Neural progenitor cell (in vitro differentiated cells): ENCODE results near the gene ATF7IP. TPM values are rescaled to one million over a fixed set of nuclear protein-coding genes. Genes with fewer than 3 reads are reported as not detected.

Experiments used
- DNase-seq: peaks from one replicate; pipeline ENCODE4 v3.0.0-alpha.2; 2016; ENCODE audit warnings: low spot score
- H2AFZ ChIP-seq: fragments of 200-600 bp; sonication (generic); replicated peaks from 2 replicates; pipeline ENCODE4 v1.6.1; 2016; ENCODE audit warnings: antibody characterized with exemption
- H3F3A ChIP-seq: fragments of 200-600 bp; sonication (generic); 2 replicates; pipeline ENCODE4 v1.6.1; 2016; ENCODE audit warnings: antibody characterized with exemption, low read depth
- H3K27ac ChIP-seq: fragments of 200-600 bp; sonication (generic); 2 replicates; pipeline ENCODE4 v1.5.1; 2016; ENCODE audit warnings: mild to moderate bottlenecking
- H3K27me3 ChIP-seq: fragments of 200-600 bp; sonication (generic); 2 replicates; pipeline ENCODE4 v1.6.1; 2016; ENCODE audit warnings: mild to moderate bottlenecking, moderate library complexity
- H3K36me3 ChIP-seq: fragments of 200-600 bp; sonication (generic); 2 replicates; pipeline ENCODE4 v1.5.1; 2016
- H3K4me1 ChIP-seq: fragments of 200-600 bp; sonication (generic); 2 replicates; pipeline ENCODE4 v1.6.1; 2016; ENCODE audit warnings: mixed run types
- H3K4me2 ChIP-seq: fragments of 200-600 bp; sonication (generic); 2 replicates; pipeline ENCODE4 v1.6.1; 2016
- H3K4me3 ChIP-seq: fragments of 200-600 bp; sonication (generic); 2 replicates; pipeline ENCODE4 v1.5.1; 2016
- H3K79me2 ChIP-seq: fragments of 200-600 bp; sonication (generic); 2 replicates; pipeline ENCODE4 v1.6.1; 2016; ENCODE audit warnings: low read depth
- H3K9ac ChIP-seq: fragments of 200-600 bp; sonication (generic); 2 replicates; pipeline ENCODE4 v1.6.1; 2016
- H3K9me3 ChIP-seq: fragments of 200-600 bp; sonication (generic); 2 replicates; pipeline ENCODE4 v1.5.1; 2016; ENCODE audit warnings: low read depth
- H4K20me1 ChIP-seq: fragments of 200-600 bp; sonication (generic); 2 replicates; pipeline ENCODE4 v1.6.1; 2016; ENCODE audit warnings: low read depth
- H3K27ac Mint-ChIP-seq: 3 replicates; pipeline ENCODE4 v1.8.0; 2021; ENCODE audit warnings: mixed read lengths
- H3K27me3 Mint-ChIP-seq: 2 replicates; pipeline ENCODE4 v1.8.0; 2022; ENCODE audit warnings: low read depth, mild to moderate bottlenecking, inconsistent platforms, moderate library complexity, mixed read lengths; ENCODE audit not compliant: insufficient read depth
- H3K36me3 Mint-ChIP-seq: 3 replicates; pipeline ENCODE4 v1.8.0; 2021; ENCODE audit warnings: mixed read lengths
- H3K4me1 Mint-ChIP-seq: 3 replicates; pipeline ENCODE4 v1.8.0; 2021; ENCODE audit warnings: mixed read lengths
- H3K4me3 Mint-ChIP-seq: 3 replicates; pipeline ENCODE4 v1.8.0; 2021; ENCODE audit warnings: mild to moderate bottlenecking, moderate library complexity, mixed read lengths
- H3K9me3 Mint-ChIP-seq: 3 replicates; pipeline ENCODE4 v1.8.0; 2020; ENCODE audit warnings: mixed read lengths
- CTCF ChIP-seq: fragments of 200-600 bp; sonication (generic); IDR thresholded peaks from 2 replicates; pipeline ENCODE4 v1.5.1; 2017; ENCODE audit warnings: antibody characterized with exemption, mild to moderate bottlenecking
- EZH2 ChIP-seq: fragments of 200-600 bp; sonication (generic); IDR thresholded peaks from 2 replicates; pipeline ENCODE4 v1.6.1; 2017; ENCODE audit warnings: antibody characterized with exemption, mild to moderate bottlenecking, moderate library complexity
- EZH2phosphoT487 ChIP-seq: fragments of 200-600 bp; sonication (generic); IDR thresholded peaks from 2 replicates; pipeline ENCODE4 v1.6.1; 2017; ENCODE audit warnings: antibody characterized with exemption
- total RNA-seq: library from RNA; depleted of rRNA; stranded (reverse); fragments of >200 nt; gene quantifications from 2 replicates; pipeline ENCODE4 v1.2.3, GENCODE V29; 2015; ENCODE audit warnings: low replicate concordance

The ATF7IP gene
- total RNA-seq, 1 donor from 2014 or later, result 187 TPM

- H3K79me2 ChIP-seq, result no peaks in the 10 kb centered on the region
- TF ChIP-seq CTCF (no peak), EZH2phosphoT487 (no peak), EZH2 (no peak)
- no peak overlapping the region for H3K4me2 ChIP-seq
- Mint-ChIP-seq H3K4me3 (no peak overlapping the region), H3K4me1 (no peaks in the 10 kb centered on the region), H3K27ac (no peak overlapping the region), H3K27me3 (peaks cover 4% of the 10 kb centered on the region), H3K36me3 (no peaks in the 10 kb centered on the region), H3K9me3 (no peaks in the 10 kb centered on the region)
- H3K4me1 ChIP-seq, result no peaks in the 10 kb centered on the region
- no peak overlapping the region for H2AFZ ChIP-seq
- H3F3A ChIP-seq, result no peaks in the 10 kb centered on the region
- no peaks in the 10 kb centered on the region for H4K20me1 ChIP-seq
- H3K27ac ChIP-seq, result no peak overlapping the region
- no peak overlapping the region for H3K9ac ChIP-seq
- no peak overlapping the region for H3K4me3 ChIP-seq
- H3K27me3 ChIP-seq, result no peaks in the 10 kb centered on the region
- H3K9me3 ChIP-seq, result no peaks in the 10 kb centered on the region
- H3K36me3 ChIP-seq, result no peaks in the 10 kb centered on the region
- DNase-seq, result no peak
These were observed 175.4 kb downstream of the ATF7IP start for GRCh38 chr12:14540801-14541462.

DNA sequence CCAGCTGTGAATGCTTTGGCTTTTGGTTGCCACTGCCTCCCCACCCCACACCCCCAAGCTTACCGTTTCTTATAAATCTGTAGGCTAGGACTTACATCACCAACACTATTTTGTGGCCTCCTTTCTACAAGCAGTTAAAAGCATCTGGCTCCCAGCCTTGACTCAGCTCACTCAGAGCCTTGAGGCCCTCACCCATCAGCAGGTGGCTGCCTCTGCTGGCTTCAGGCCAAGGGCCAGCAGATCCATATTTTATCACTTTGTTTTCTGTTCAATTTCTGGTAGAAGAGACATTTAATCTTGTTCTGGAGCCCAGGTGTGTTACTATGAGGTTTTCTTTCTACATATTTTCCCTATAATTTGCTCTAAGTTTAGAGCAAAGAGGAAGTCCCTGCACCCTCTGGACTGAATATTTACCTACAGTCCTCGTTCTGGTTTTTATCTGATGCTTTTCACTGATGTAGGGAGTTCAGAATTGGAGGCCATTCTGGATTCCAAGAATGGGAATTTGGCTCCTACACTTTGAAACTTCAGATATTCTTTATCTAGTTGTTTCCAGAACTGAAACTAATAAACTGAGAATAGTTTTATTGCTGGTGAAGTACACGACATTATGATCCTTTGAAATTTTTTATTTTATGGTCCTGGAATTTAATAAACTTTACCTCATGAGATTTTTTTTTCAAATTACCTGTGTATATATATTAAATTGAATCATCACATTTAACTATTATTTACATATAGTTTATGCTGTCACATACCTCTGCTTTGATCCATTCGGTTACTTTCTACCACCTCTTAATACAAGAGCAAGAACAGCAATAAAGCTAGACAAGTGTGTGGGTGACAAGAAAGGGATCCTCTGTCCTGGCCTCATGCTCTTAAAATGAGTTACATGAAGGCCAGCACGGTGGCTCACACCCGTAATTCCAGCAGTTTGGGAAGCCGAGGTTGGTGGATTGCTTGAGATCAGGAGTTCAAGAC is 180.0 kb downstream of the ATF7IP start:
- Histone ChIP-seq H3K79me2 (no peaks in the 10 kb centered on the region), H3K4me3 (no peak overlapping the region), H3K9me3 (no peaks in the 10 kb centered on the region), H3K27me3 (no peaks in the 10 kb centered on the region), H4K20me1 (no peaks in the 10 kb centered on the region), H3K36me3 (no peaks in the 10 kb centered on the region), H3K9ac (no peak overlapping the region), H3K27ac (no peak overlapping the region), H3F3A (no peaks in the 10 kb centered on the region), H2AFZ (no peak overlapping the region), H3K4me1 (no peaks in the 10 kb centered on the region), H3K4me2 (no peak overlapping the region)
- Mint-ChIP-seq H3K4me3 (no peak overlapping the region), H3K36me3 (no peaks in the 10 kb centered on the region), H3K4me1 (no peaks in the 10 kb centered on the region), H3K27me3 (no peaks in the 10 kb centered on the region), H3K9me3 (peaks cover 4% of the 10 kb centered on the region), H3K27ac (no peak overlapping the region)
- TF ChIP-seq CTCF (no peak), EZH2 (no peak), EZH2phosphoT487 (no peak)
- no peak for DNase-seq

- no peaks in the 10 kb centered on the region for H3K4me1 ChIP-seq
- no peak overlapping the region for H3K4me2 ChIP-seq
- H4K20me1 ChIP-seq, result no peaks in the 10 kb centered on the region
- Mint-ChIP-seq H3K4me3 (no peak overlapping the region), H3K27ac (no peak overlapping the region), H3K27me3 (no peaks in the 10 kb centered on the region), H3K9me3 (peaks cover 7% of the 10 kb centered on the region), H3K4me1 (no peaks in the 10 kb centered on the region), H3K36me3 (no peaks in the 10 kb centered on the region)
- H3K9me3 ChIP-seq, result no peaks in the 10 kb centered on the region
- no peak for DNase-seq
- no peaks in the 10 kb centered on the region for H3F3A ChIP-seq
- TF ChIP-seq EZH2phosphoT487 (no peak), EZH2 (no peak), CTCF (no peak)
- H3K9ac ChIP-seq, result no peak overlapping the region
- no peak overlapping the region for H3K4me3 ChIP-seq
- H2AFZ ChIP-seq, result no peak overlapping the region
- H3K27me3 ChIP-seq, result no peaks in the 10 kb centered on the region
- H3K36me3 ChIP-seq, result no peaks in the 10 kb centered on the region
- no peaks in the 10 kb centered on the region for H3K79me2 ChIP-seq
- H3K27ac ChIP-seq, result no peak overlapping the region
These were observed 182.1 kb downstream of the ATF7IP start for GRCh38 chr12:14547571-14547970.
